GM18505 (cell line): ENCODE results near the gene MAN1B1.

Experiments used
- ATAC-seq: cut with Tn5 transposase; IDR thresholded peaks from one replicate; pipeline ENCODE4 v1.9.1; 2021; ENCODE audit not compliant: unreplicated experiment
- POLR2A ChIP-seq: IDR thresholded peaks from 4 replicates; pipeline ENCODE4 v1.6.1; 2011; ENCODE audit warnings: borderline replicate concordance; ENCODE audit not compliant: insufficient read depth, insufficient read length; ENCODE audit errors: extremely low read depth

MAN1B1 gene

DNA sequence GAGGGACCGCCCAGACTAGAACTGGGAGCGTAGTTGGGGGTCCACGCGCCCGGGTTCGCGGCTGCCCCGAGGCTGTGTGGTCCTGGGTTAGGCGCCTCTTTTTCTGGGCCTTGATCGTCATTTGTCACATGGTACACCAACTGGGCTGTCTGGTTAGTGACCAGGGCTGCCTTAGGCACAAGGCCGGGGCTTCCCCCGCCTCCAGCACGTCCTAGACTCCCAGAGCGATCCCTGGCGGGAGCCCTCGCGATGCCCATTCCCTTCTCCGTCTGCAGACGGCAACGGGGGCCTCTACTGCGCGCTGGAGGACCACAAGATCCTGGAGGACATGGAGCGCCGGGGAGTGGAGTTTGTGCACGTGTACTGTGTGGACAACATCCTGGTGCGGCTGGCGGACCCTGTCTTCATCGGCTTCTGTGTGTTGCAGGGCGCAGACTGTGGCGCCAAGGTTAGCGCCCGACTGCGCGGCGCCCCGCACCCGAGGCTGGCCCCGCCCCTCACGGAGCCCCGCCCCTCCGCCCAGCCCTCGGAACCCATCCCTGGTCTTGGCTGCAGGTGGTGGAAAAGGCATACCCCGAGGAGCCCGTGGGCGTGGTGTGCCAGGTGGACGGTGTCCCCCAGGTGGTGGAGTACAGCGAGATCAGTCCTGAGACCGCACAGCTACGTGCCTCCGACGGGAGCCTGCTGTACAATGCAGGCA lies 7.9 kb upstream of the MAN1B1 start:
- no peak for ATAC-seq
- TF ChIP-seq POLR2A: no peak

DNA sequence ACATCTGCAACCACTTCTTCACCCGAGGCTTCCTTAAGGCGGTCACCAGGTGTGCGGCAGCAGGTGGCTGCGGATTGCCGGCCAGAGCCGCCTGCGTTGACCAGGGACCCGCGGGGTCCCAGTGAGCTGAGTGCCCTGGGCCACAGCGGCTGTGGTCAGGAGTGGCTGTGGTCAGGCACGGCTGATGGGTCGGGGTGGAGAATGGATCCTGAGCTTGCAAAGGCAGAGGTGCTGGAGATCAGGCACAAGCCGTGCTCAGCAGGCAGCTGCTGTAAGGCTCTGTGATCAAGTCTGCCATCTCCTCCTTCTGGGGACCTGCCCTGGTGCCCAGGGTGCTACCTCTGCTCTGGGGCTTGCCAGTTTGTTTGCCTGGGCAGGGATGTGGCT lies 7.4 kb upstream of the MAN1B1 start:
- TF ChIP-seq POLR2A: no peak
- ATAC-seq: no peak

DNA sequence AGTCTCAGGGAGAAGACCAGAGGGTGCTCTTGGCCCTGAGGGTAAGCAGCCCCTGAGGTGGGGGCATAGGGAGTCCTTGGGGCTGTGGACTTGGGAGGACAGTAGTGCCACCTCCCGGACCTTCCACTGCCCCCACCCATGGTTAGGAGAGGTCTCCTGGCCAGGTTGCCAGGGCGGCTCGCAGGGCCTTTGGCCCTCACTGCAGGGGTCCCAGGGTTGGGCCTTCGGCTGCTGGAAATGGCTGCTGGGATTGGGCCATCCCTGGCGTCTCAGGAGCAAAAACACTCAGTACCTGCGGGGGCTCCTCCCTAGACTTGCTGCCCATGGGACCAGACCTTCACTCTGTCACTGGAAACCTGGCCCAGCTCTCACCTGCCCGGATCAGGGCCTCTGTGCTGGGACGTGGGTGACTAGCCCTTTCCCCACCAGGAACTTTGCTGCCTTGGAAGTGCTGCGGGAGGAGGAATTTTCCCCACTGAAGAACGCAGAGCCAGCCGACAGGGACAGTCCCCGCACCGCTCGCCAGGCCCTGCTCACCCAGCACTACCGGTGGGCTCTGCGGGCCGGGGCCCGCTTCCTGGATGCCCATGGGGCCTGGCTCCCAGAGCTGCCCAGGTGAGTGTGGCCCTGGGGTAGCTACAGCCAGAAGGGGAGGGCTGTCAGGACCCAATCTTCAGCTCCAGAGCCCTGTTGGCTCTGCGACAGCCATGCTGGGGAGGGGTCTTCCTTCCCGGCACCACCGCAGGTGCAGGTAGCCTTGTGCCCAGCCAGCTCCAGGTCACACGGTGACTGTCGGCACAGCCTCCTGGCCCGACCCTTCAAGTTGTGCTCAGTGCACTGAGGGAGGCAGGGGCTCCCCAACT lies 6.3 kb upstream of the MAN1B1 start:
- TF ChIP-seq POLR2A: no peak
- no peak for ATAC-seq

DNA sequence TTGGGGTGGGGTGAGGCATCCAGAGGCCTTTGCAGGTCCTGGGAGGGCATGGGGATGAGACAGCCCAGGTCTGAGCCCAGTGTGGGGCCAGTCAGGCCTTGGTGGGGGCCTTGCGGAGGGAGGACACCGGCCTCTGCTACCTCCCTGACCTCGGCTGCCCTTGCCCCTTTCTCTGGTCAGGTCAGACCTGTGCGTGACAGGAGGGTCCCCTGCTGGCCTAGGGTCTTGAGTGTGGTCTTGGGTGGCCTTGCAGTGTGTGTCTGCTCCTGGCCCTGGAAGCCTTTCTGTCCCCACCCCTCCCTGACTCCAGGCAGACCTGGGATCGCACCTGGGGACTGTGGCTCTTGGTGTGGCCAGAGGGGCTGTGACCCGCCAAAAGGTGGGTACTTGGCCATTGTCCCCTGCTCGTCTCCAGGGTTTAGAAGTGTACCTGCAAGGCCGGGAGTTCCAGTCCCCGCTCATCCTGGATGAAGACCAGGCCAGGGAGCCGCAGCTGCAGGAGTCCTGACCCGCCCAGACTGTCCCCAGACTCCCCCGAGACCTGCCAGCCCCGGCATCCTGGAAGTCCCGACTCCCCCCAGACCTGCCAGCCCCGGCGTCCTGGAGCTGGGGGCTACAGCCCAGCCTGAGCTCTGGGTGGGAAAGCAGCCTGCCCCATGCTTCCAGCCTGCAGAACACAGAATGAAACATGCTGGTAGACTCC lies 4.4 kb upstream of the MAN1B1 start:
- no peak for ATAC-seq
- no peak for TF ChIP-seq POLR2A

DNA sequence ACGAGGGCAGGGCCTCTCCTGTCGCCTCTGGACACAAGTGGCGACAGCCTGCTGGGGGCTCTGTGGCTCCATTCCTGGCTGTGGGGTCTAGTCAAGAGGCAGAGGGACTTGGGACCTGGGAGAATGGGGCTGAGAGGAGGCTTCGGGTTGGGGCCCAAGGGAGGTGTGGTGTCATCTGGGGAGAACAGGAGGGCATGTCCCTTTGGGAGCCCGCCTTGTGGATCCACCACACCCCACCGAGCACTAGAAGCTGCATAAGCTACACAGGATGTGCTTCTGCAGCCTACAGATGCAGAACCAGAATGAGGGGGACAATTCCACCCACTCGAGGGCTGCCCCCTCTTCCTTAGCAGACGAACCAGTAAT lies 3.9 kb upstream of the MAN1B1 start:
- no peak for ATAC-seq
- no peak for TF ChIP-seq POLR2A

- no peak for ATAC-seq
- peak; percentile 24 for TF ChIP-seq POLR2A
These were observed 3.3 kb upstream of the MAN1B1 start for GRCh38 chr9:137083394-137084004.

DNA sequence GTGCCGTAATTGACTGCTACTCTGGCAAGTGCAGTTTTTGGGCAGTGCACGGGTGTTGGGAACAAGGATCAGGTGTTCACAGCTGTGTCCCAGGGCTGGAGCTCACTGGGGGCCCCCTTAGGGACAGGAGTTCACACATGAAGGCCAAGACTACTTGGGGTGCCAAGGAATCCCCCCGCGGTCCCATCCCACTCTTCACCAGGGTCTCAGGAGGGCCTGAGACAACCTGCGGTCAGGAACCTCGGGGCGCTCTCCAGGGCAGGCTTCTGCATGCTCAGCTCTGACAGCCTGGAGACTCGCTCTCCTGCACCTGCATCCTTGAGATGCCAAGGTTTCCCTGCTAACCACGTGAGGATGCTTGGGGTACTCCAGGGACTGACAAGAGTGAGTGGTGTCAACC lies 2.3 kb upstream of the MAN1B1 start:
- no peak for TF ChIP-seq POLR2A
- ATAC-seq: no peak

GRCh38 chr9:137085920-137086530 lies 760 bp upstream of the MAN1B1 start:
- ATAC-seq: peak; percentile 19
- TF ChIP-seq POLR2A: no peak

DNA sequence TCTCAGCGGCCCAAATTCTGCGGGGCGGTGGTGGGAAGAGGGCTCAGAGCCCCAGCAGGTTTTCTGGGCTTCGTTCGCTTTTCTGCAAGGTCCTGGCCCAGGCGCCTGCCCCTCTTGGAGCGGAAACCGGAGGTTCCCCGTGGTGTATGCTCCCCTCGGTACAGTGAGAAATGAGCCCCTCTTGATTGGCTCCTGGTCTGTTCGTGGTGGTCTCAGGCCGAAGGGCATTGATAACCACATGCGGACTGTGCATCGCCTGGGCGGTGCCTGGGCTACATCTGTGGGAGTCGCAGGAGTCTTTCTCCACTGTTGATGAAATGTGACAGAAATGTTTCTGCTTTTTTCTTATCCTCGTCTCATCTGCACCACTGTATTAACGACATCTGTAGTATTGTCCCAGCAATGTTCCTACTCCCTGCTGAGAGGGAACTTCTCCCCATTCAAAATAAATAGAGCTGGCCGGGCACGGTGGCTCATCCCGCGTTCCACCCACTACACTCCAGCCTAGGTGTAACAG lies 682 bp downstream of the MAN1B1 start:
- peak; percentile 1 for ATAC-seq
- TF ChIP-seq POLR2A: no peak

DNA sequence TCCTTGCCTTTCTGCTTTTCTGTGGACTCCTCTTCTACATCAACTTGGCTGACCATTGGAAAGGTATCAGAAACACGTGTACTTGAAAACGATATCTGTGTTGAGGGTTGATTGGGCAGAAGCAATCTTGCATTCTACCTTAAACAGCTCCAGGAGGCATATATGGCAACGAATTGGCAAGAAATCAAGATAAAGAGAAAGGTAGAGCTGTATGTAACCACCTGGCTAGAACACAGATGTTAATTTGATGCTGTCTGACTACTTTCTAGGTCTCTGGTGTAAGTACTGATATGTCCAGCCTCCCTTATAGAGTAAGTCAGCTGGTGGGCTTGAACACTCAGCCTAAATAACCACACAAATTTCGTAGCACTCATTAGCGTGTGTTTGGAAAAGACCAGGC lies 1.3 kb downstream of the MAN1B1 start:
- no peak for TF ChIP-seq POLR2A
- no peak for ATAC-seq

GRCh38 chr9:137089232-137089947 lies 2.6 kb downstream of the MAN1B1 start:
- TF ChIP-seq POLR2A: no peak

More at GRCh38 chr9:137089232-137089947, 2.6 kb downstream of the MAN1B1 start:
- no peak for ATAC-seq
